HG02798 (cell line): Measurements from ENCODE around the gene RHBG.

Experiments
- ATAC-seq: cut with Tn5 transposase; IDR thresholded peaks from one replicate; pipeline ENCODE4 v1.9.1; 2021; ENCODE audit warnings: mild to moderate bottlenecking; ENCODE audit not compliant: unreplicated experiment, poor library complexity

RHBG gene

GRCh38 chr1:156402331-156403020 is 33.5 kb downstream of the RHBG start:
- ATAC-seq, result no peak

GRCh38 chr1:156405670-156406069 is 36.7 kb downstream of the RHBG start:
- no peak for ATAC-seq

- ATAC-seq, result no peak
Observed at GRCh38 chr1:156406251-156406650, 37.2 kb downstream of the RHBG start.

GRCh38 chr1:156407344-156407743 is 38.3 kb downstream of the RHBG start:
- no peak for ATAC-seq

GRCh38 chr1:156407760-156408159 is 38.7 kb downstream of the RHBG start:
- ATAC-seq, result no peak

GRCh38 chr1:156409439-156409838 is 40.4 kb downstream of the RHBG start:
- ATAC-seq, result no peak

GRCh38 chr1:156410238-156410637 is 41.2 kb downstream of the RHBG start:
- ATAC-seq, result no peak

GRCh38 chr1:156410740-156411139 is 41.7 kb downstream of the RHBG start:
- no peak for ATAC-seq

- ATAC-seq, result no peak
Observed at GRCh38 chr1:156412653-156413321, 43.8 kb downstream of the RHBG start.

GRCh38 chr1:156413391-156414246 is 44.6 kb downstream of the RHBG start:
- no peak for ATAC-seq

- ATAC-seq, result no peak
Observed at GRCh38 chr1:156414461-156415064, 45.6 kb downstream of the RHBG start.

GRCh38 chr1:156416993-156417392 is 48.0 kb downstream of the RHBG start:
- no peak for ATAC-seq

- no peak for ATAC-seq
Observed at GRCh38 chr1:156417401-156418020, 48.5 kb downstream of the RHBG start.

- no peak for ATAC-seq
Observed at GRCh38 chr1:156418416-156419070, 49.5 kb downstream of the RHBG start.

GRCh38 chr1:156419854-156420204 is 50.8 kb downstream of the RHBG start:
- peak; percentile 15 for ATAC-seq

- ATAC-seq, result peak; percentile 43
Observed at GRCh38 chr1:156420205-156421061, 51.4 kb downstream of the RHBG start.

GRCh38 chr1:156421062-156421938 is 52.3 kb downstream of the RHBG start:
- ATAC-seq, result peak; percentile 85
